DOHH2 (cell line): ENCODE measurements around the gene GREM2.

Experiments
- EZH2phosphoT487 ChIP-seq: fragments of 200-600 bp; sonication (generic); IDR thresholded peaks from 2 replicates; pipeline ENCODE4 v1.6.1; 2017; ENCODE audit warnings: borderline replicate concordance, mild to moderate bottlenecking, antibody characterized with exemption, low read length, moderate library complexity, mixed read lengths
- TF ChIP-seq, protein P1 (sequence below): fragments of 200-600 bp; sonication (generic); IDR thresholded peaks from one replicate; pipeline ENCODE4 v1.5.1; 2014; ENCODE audit warnings: antibody characterized with exemption, mild to moderate bottlenecking, low read depth, low read length; ENCODE audit not compliant: poor library complexity, severe bottlenecking

DNA sequence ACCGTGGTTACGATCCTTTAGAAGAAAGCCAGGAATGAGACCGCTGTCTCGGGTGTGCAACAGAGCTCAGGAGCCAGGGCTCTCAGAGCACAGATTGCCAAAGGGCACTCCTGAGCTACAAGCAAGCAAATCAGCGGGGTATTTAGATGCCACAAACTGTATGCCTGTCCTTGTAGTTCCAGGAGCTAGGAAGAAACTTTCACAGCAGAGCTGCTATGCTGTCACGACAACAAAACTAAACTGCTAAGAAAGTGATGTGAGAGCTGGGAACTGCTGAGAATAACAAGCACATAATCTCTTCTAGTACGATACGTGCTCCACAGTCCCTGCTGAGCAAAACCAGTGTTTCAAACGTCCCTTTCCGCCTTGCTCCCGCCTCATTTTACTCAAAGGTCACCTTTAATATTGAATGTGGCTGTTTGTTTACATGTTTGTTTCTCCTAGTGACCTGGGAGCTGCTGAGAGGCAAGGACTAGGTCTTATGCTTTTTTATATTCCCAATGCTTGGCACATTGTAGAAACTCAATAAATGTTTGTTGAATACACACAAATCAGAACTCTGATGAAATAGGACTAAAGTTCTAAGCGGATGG lies 14.7 kb downstream of the GREM2 start:
- no peak for TF ChIP-seq EZH2phosphoT487
- TF ChIP-seq, protein P1, sequence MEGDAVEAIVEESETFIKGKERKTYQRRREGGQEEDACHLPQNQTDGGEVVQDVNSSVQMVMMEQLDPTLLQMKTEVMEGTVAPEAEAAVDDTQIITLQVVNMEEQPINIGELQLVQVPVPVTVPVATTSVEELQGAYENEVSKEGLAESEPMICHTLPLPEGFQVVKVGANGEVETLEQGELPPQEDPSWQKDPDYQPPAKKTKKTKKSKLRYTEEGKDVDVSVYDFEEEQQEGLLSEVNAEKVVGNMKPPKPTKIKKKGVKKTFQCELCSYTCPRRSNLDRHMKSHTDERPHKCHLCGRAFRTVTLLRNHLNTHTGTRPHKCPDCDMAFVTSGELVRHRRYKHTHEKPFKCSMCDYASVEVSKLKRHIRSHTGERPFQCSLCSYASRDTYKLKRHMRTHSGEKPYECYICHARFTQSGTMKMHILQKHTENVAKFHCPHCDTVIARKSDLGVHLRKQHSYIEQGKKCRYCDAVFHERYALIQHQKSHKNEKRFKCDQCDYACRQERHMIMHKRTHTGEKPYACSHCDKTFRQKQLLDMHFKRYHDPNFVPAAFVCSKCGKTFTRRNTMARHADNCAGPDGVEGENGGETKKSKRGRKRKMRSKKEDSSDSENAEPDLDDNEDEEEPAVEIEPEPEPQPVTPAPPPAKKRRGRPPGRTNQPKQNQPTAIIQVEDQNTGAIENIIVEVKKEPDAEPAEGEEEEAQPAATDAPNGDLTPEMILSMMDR, result no peak
